GM21528 (cell line): ENCODE measurements around the gene SERPINB5.

ENCODE experiments used
- ATAC-seq: cut with Tn5 transposase; IDR thresholded peaks from one replicate; pipeline ENCODE4 v1.9.1; 2021; ENCODE audit warnings: mild to moderate bottlenecking, moderate library complexity; ENCODE audit not compliant: unreplicated experiment, low FRiP score

Gene SERPINB5

DNA sequence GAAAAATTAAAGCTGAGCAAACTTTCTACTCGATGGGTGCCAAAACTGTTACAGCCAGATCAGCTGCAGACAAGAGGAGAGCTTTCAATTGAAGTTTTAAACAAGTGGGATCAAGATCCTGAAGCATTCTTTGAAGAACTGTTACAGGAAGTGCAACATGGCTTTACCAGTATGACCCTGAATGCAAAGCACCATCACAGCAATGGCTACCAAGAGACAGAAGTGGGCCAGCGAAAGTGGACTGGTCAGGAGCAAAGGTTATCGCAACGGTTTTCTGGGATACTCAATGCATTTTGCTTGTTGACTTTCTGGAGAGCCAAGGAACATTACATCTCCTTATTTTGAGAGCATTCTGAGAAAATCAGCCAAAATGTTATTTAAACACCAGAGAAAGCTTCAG, 9.1 kb upstream of the SERPINB5 start:
- ATAC-seq = no peak

- ATAC-seq = no peak
These were observed 8.2 kb upstream of the SERPINB5 start for GRCh38 chr18:63468575-63468974.

DNA sequence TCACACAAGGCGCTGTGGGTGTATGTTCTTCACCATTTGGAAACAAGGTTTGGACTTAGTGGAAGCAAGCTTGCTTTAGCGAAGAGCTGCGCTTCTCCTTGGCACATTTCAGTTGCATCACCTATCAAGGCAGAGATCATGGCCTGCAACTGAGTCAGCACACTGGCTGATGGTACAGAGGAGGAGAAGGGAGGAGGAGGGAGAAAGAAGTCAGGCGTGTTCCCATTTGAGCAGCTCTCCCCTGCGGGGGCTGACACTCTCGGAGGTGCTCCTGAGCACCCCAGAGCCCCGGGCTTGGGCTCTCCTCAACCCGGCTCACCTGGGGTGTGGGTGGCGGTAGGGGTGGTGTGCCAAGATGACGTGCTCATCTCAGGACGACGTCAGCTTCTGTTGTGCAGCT, 6.0 kb upstream of the SERPINB5 start:
- ATAC-seq = no peak

GRCh38 chr18:63472380-63472779, 4.4 kb upstream of the SERPINB5 start:
- no peak for ATAC-seq

DNA sequence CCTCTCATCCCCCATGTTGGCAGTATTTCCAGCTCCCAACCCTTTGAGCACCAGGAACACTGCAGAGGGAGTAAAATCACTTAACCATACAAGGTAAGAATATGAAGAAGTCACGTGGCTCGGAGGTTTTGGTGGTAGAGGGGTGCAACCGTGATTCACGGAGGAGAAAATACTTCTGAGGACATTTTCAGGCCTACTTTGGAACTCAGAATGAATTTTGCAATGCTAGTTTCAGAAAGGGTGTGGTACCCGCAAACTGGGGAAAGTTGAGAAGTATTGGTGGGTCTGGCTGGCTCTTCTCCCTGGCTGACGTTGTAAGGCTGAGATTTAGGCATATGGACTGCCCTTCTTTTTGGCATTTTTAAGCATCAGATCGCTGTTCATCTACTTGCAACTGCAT, 442 bp downstream of the SERPINB5 start:
- ATAC-seq = no peak

DNA sequence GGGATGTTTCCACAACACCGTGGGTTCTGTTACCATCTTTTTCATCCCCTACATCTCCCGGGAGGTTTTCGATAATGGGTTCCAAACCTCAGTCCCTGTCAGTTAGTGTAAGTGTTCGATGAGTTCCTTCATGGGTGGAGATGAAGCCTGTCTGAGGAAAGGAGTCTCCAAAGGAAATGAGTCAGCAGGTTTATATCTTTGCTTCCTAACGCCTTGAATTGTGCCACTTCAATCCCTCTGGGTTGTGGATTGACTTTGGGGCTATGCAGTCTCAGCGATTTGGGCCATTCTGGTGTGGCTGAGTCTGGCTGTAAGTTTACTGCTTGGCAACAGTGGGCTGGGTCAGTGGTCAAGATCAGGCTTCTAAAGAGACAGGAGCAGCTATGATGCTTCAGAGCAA, 1.2 kb downstream of the SERPINB5 start:
- no peak for ATAC-seq

- ATAC-seq = no peak
These were observed 3.1 kb downstream of the SERPINB5 start for GRCh38 chr18:63479826-63480225.

- no peak for ATAC-seq
These were observed 3.7 kb downstream of the SERPINB5 start for GRCh38 chr18:63480476-63480875.

DNA sequence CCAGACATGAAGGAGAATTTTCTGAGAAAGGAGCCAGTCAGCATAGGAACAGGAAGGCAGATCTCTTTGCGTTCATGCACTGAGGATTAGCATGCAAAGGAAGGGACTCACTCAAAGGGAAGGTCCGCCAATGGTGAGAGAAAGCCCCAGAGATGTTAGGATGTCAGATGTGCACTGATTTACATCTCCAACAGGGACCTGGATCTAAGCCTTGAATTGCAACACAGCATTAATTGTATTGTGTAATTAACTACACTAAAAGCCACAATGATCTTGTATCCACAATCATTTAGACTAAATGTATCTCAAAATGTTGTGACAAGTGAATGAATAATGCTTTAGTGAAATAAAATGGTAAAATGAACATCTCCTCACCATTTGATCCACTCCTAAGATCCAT, 4.2 kb downstream of the SERPINB5 start:
- no peak for ATAC-seq

DNA sequence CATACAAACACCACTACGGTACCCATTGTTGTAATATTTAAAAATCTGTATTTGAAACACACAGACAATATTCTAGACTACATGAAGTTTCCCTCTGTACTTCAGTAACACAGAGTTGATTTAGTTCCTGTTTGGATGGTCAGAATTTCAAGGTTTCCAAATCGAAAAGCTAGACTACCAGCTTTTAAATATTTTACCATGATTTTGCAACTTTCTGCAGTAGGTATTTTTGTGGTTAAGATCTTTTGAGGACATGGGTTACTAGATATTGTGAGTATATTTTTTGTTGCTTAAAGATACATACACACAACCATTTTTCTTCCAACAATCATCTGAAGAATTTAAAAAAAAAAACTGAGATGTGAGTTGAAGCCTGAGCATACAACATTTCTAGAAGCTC, 10.9 kb downstream of the SERPINB5 start:
- ATAC-seq = no peak

GRCh38 chr18:63488160-63488559, 11.4 kb downstream of the SERPINB5 start:
- no peak for ATAC-seq

GRCh38 chr18:63492851-63493250, 16.1 kb downstream of the SERPINB5 start:
- ATAC-seq = no peak

GRCh38 chr18:63495675-63496074, 18.9 kb downstream of the SERPINB5 start:
- ATAC-seq = no peak

GRCh38 chr18:63505566-63506335, 29.0 kb downstream of the SERPINB5 start:
- peak; percentile 58 for ATAC-seq

- ATAC-seq = no peak
These were observed 29.5 kb downstream of the SERPINB5 start for GRCh38 chr18:63506336-63506646.

GRCh38 chr18:63508596-63508995, 31.8 kb downstream of the SERPINB5 start:
- ATAC-seq = no peak

GRCh38 chr18:63511285-63511684, 34.5 kb downstream of the SERPINB5 start:
- ATAC-seq = no peak

DNA sequence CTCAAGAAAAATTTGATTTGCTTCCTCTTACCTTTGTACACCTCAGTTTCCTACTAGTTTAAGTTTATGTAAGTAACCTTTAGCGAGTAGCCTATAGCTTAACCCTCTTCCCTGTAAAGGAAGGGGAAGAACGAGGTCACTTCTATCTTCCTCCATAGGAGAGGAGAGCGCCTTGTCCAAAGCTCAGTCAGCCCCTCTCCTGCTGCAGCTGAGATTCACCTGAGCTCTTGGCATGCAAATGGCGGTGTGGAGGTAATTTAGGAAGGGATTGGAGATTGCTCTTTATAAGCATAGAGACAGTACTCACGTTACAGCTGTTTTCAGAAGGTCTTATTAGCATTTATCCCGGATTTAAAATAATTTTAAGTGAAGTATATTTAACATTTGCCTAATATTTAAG, 37.6 kb downstream of the SERPINB5 start:
- no peak for ATAC-seq

GRCh38 chr18:63514888-63515678, 38.3 kb downstream of the SERPINB5 start:
- ATAC-seq = no peak

DNA sequence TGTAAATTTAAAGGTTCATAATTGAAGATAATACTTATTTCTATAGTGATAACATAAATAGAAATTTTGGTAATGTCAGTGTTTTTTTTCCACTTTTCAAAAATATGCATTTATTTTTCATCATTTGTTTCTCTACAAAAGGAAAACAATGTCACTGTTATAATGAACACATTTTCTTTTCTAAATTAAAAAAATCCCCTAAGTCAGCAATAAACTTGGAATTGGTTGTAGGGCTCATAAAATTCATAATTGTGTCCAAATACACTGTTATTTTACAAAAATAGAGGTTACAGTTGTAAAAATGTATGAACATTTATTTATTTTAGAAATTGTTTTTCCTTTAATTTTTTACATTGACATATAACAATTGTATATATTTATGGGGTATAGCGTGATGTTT, 39.0 kb downstream of the SERPINB5 start:
- no peak for ATAC-seq

DNA sequence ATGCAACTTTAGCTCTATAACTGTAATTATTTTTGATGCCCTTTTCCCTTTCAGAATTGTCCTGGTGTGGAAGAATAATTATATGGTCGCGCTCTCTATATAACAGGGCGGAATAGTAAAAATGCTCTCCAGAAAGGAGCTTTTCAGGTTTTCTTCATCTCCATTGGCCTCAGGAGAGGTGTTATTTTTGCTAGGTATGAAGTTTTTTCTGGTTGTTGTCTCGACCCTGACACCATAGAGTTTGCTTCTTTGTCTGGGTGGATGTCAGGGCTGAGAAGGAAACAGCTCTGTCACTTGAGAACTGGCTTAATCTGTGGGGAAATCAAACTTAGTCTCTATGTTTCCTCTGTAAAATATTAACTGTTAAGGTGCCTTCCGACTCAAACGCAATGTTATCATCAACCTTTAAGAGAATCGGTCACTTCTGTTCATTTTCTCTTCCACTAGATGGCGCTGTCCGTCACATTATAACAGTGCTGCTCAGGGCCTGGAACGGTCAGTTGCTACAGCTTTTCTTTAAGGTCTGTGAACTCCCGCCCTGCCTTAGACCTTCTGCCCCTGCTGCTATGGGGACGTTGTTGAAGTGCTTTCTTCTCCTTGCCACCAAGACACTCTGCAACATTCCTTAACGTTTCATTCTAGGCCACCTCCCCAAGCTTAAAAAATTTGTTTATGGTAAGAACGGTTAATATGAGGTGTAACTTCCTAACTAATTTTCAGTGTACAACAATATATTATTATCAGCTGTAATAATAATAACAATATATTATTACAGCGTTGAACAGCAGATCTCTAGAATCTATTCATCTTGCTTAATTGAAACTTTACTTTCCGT, 41.6 kb downstream of the SERPINB5 start:
- peak; percentile 94 for ATAC-seq
